Measurements from ENCODE around the gene GNAS-AS1.

DNA sequence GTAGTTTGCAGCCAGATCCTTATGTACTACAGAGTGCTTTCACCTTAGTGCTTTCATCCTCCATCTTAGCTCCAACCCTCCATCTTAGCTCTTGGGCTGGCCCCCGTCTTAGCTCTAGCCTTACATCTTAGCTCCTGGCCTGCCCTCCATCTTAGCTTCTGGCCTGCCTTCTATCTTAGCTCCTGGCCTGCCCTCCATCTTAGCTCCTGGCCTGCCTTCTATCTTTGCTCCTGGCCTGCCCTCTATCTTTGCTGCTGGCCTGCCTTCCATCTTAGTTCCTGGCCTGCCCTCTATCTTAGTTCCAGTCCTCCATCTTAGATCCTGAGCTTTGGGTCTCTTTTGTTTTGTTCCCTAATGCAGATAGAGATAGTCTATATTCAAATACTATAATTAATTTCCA lies 23.8 kb upstream of the GNAS-AS1 start:
- TF ChIP-seq, protein P1, sequence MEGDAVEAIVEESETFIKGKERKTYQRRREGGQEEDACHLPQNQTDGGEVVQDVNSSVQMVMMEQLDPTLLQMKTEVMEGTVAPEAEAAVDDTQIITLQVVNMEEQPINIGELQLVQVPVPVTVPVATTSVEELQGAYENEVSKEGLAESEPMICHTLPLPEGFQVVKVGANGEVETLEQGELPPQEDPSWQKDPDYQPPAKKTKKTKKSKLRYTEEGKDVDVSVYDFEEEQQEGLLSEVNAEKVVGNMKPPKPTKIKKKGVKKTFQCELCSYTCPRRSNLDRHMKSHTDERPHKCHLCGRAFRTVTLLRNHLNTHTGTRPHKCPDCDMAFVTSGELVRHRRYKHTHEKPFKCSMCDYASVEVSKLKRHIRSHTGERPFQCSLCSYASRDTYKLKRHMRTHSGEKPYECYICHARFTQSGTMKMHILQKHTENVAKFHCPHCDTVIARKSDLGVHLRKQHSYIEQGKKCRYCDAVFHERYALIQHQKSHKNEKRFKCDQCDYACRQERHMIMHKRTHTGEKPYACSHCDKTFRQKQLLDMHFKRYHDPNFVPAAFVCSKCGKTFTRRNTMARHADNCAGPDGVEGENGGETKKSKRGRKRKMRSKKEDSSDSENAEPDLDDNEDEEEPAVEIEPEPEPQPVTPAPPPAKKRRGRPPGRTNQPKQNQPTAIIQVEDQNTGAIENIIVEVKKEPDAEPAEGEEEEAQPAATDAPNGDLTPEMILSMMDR (IDR thresholded peaks at IDR 0.05) = no peak
- TF ChIP-seq POLR2A (IDR thresholded peaks at IDR 0.05) = no peak

Measured in thyroid gland (tissue), 4 donors.